HepG2 (cell line): ENCODE results near the gene UEVLD. TPM values are rescaled to one million over a fixed set of nuclear protein-coding genes. Genes with fewer than 3 reads are reported as not detected.
A peak's percentile ranks its signal among the peaks of the same experiment; 100 is the strongest.

Experiments
- ATAC-seq: fragments of 200-7000 bp; cut with Tn5 transposase; 3 replicates; pipeline ENCODE4 v1.9.1; 2020; ENCODE audit warnings: mild to moderate bottlenecking, moderate library complexity
- BruUV-seq: library from RNA; stranded (reverse); fragments of 400-500 nt; replicated peaks from 2 replicates; lab custom pipeline; 2021; lab: Mats Ljungman, UMichigan
- CTCF ChIA-PET: fragments of 300-600 bp; formaldehyde crosslinking; extraction: SDS; loops from one replicate; lab custom pipeline; 2021; ENCODE audit warnings: low total read pairs, inconsistent platforms, low intra/inter-chr PET ratio; lab: Yijun Ruan, JAX
- POLR2A ChIA-PET: fragments of 350-600 bp; sonication (Branson Sonifier 250); formaldehyde crosslinking; loops from one replicate; lab custom pipeline; 2020; ENCODE audit warnings: antibody characterized with exemption, inconsistent platforms; lab: Yijun Ruan, JAX
- DNase-seq: peaks from one replicate; pipeline ENCODE4 v3.0.0-alpha.2; 2015; ENCODE audit warnings: low spot score
- FAIRE-seq: peaks from 3 replicates; lab custom pipeline; 2011; peaks lifted over from hg19 to GRCh38; lab: Jason Lieb, UNC
- H2AFZ ChIP-seq: one replicate; pipeline ENCODE4 v1.6.1; 2011; ENCODE audit warnings: low read length, inconsistent platforms
- H3K27ac ChIP-seq: fragments of 300-600 bp; 3 replicates; pipeline ENCODE4 v1.8.0; 2011; ENCODE audit warnings: mixed run types, mild to moderate bottlenecking, mixed read lengths, low read length, inconsistent platforms; ENCODE audit not compliant: insufficient read depth; ENCODE audit errors: extremely low read length
- H3K27me3 ChIP-seq, 2 experiments: fragments of 200-600 bp in 1 of 2; 2 replicates in 1 of 2; 3 replicates in 1 of 2; pipeline versions ENCODE4 v1.6.0 to v1.8.0; 2011; ENCODE audit warnings: low read length in 2 of 2, mild to moderate bottlenecking in 2 of 2, moderate library complexity in 2 of 2, inconsistent platforms in 1 of 2; ENCODE audit not compliant: insufficient read depth in 2 of 2, control insufficient read depth in 1 of 2
- H3K36me3 ChIP-seq, 2 experiments: fragments of 200-600 bp in 1 of 2; replicated peaks in 1 of 2; 2 replicates in 1 of 2; 3 replicates in 1 of 2; pipeline versions ENCODE4 v1.5.1 to v1.8.0; 2011; ENCODE audit warnings: low read length in 2 of 2, inconsistent platforms in 1 of 2; ENCODE audit not compliant: insufficient read depth in 2 of 2, control insufficient read depth in 1 of 2
- H3K4me1 ChIP-seq: 2 replicates; pipeline ENCODE4 v1.5.1; 2012; ENCODE audit warnings: low read length, inconsistent platforms; ENCODE audit not compliant: insufficient read depth
- H3K4me2 ChIP-seq: 2 replicates; pipeline ENCODE4 v1.6.0; 2011; ENCODE audit warnings: low read depth, low read length, inconsistent platforms
- H3K4me3 ChIP-seq, 3 experiments: fragments of 200-600 bp in 1 of 3; sonication (generic), shearing (Covaris generic) in 1 of 3; replicated peaks in 1 of 3; 2 replicates each; pipeline ENCODE4 v1.5.1; 2011 to 2016; ENCODE audit warnings: low read length in 3 of 3, inconsistent platforms in 2 of 3, low read depth in 2 of 3, mild to moderate bottlenecking in 2 of 3, control low read depth in 1 of 3, mixed read lengths in 1 of 3; ENCODE audit not compliant: insufficient read depth in 1 of 3
- H3K79me2 ChIP-seq: one replicate; pipeline ENCODE4 v1.6.1; 2011; ENCODE audit warnings: low read length, inconsistent platforms; ENCODE audit not compliant: insufficient read depth
- H3K9ac ChIP-seq: 2 replicates; pipeline ENCODE4 v1.6.0; 2011; ENCODE audit warnings: mild to moderate bottlenecking, low read depth, low read length, inconsistent platforms; ENCODE audit not compliant: insufficient read depth
- H3K9me3 ChIP-seq: 2 replicates; pipeline ENCODE4 v1.5.1; 2012; ENCODE audit warnings: mild to moderate bottlenecking, low read length
- H4K20me1 ChIP-seq: 2 replicates; pipeline ENCODE4 v1.6.0; 2011; ENCODE audit warnings: inconsistent platforms, mild to moderate bottlenecking, low read length, moderate library complexity; ENCODE audit not compliant: insufficient read depth
- CBX2 ChIP-seq, 2 experiments: fragments of 200-600 bp in 1 of 2; sonication (generic); formaldehyde crosslinking in 1 of 2; IDR thresholded peaks; 2 replicates each; pipeline versions ENCODE4 v1.7.0 to v1.8.1; 2018 to 2022; ENCODE audit warnings: low read depth in 2 of 2, low read length in 1 of 2, mild to moderate bottlenecking in 1 of 2, missing genetic modification reagents in 1 of 2
- ELF3 ChIP-seq: IDR thresholded peaks from 2 replicates; pipeline ENCODE4 v1.6.1; 2016; ENCODE audit warnings: missing genetic modification reagents, missing compliant biosample characterization
- ETV5 ChIP-seq: IDR thresholded peaks from 2 replicates; pipeline ENCODE4 v1.6.1; 2018; ENCODE audit warnings: missing biosample characterization, missing genetic modification reagents, inconsistent platforms, borderline replicate concordance
- GATAD1 ChIP-seq: IDR thresholded peaks from 2 replicates; pipeline ENCODE4 v1.6.1; 2016; ENCODE audit warnings: missing genetic modification reagents, missing compliant biosample characterization
- GFI1 ChIP-seq: sonication (generic); formaldehyde crosslinking; IDR thresholded peaks from 2 replicates; pipeline ENCODE4 v1.5.0; 2020; ENCODE audit warnings: missing genetic modification reagents, mild to moderate bottlenecking, borderline replicate concordance
- JUN ChIP-seq: sonication (generic); formaldehyde crosslinking; IDR thresholded peaks from 2 replicates; pipeline ENCODE4 v1.4.0; 2020; ENCODE audit warnings: mild to moderate bottlenecking, missing genetic modification reagents
- MED8 ChIP-seq: sonication (generic); formaldehyde crosslinking; IDR thresholded peaks from 2 replicates; pipeline ENCODE4 v1.8.1; 2023; ENCODE audit warnings: mild to moderate bottlenecking, missing genetic modification reagents; ENCODE audit not compliant: insufficient replicate concordance
- MEIS2 ChIP-seq: sonication (generic); formaldehyde crosslinking; IDR thresholded peaks from 2 replicates; pipeline ENCODE4 v1.9.0; 2021; ENCODE audit warnings: mild to moderate bottlenecking, missing genetic modification reagents
- MTF2 ChIP-seq: sonication (generic); formaldehyde crosslinking; IDR thresholded peaks from 2 replicates; pipeline ENCODE4 v1.5.0; 2020; ENCODE audit warnings: missing genetic modification reagents, borderline replicate concordance
- NCOR1 ChIP-seq: fragments of 200-600 bp; sonication (generic); IDR thresholded peaks from 2 replicates; pipeline ENCODE4 v1.7.0; 2017; ENCODE audit warnings: antibody characterized with exemption, low read length, borderline replicate concordance
- NRL ChIP-seq: sonication (generic); formaldehyde crosslinking; IDR thresholded peaks from 2 replicates; pipeline ENCODE4 v1.5.0; 2020; ENCODE audit warnings: missing genetic modification reagents, mild to moderate bottlenecking, moderate library complexity, borderline replicate concordance
- POLR2AphosphoS2 ChIP-seq: IDR thresholded peaks from 2 replicates; pipeline ENCODE4 v1.6.1; 2011; ENCODE audit warnings: low read depth, low read length, improper control_type of control experiment
- RAD51 ChIP-seq: fragments of 450-650 bp; IDR thresholded peaks from 2 replicates; pipeline ENCODE4 v1.6.1; 2016; ENCODE audit warnings: borderline replicate concordance
- SIX1 ChIP-seq: sonication (generic); formaldehyde crosslinking; IDR thresholded peaks from 2 replicates; pipeline ENCODE4 v1.4.0; 2020; ENCODE audit warnings: missing genetic modification reagents, borderline replicate concordance
- TARDBP ChIP-seq: sonication (generic); formaldehyde crosslinking; IDR thresholded peaks from 2 replicates; pipeline ENCODE4 v1.8.0; 2022; ENCODE audit warnings: mild to moderate bottlenecking, missing genetic modification reagents
- ZNF234 ChIP-seq: sonication (generic); formaldehyde crosslinking; conservative IDR thresholded peaks from 2 replicates; pipeline ENCODE4 v1.5.1; 2020; ENCODE audit warnings: mild to moderate bottlenecking, missing genetic modification reagents
- ZNF431 ChIP-seq: sonication (generic); formaldehyde crosslinking; IDR thresholded peaks from 2 replicates; pipeline ENCODE4 v1.9.0; 2022; ENCODE audit warnings: missing genetic modification reagents, low read depth, mild to moderate bottlenecking, borderline replicate concordance
- ZNF512B ChIP-seq: sonication (generic); formaldehyde crosslinking; IDR thresholded peaks from 2 replicates; pipeline ENCODE4 v1.5.1; 2020; ENCODE audit warnings: missing genetic modification reagents, mild to moderate bottlenecking, borderline replicate concordance
- ZNF572 ChIP-seq: sonication (generic); formaldehyde crosslinking; IDR thresholded peaks from 2 replicates; pipeline ENCODE4 v1.5.1; 2020; ENCODE audit warnings: mild to moderate bottlenecking, missing genetic modification reagents
- ZNF577 ChIP-seq: sonication (generic); formaldehyde crosslinking; IDR thresholded peaks from 2 replicates; pipeline ENCODE4 v1.4.0; 2020; ENCODE audit warnings: mild to moderate bottlenecking, low read depth, missing genetic modification reagents, borderline replicate concordance
- ZNF772 ChIP-seq: sonication (generic); formaldehyde crosslinking; IDR thresholded peaks from 2 replicates; pipeline ENCODE4 v1.5.0; 2020; ENCODE audit warnings: mild to moderate bottlenecking, missing genetic modification reagents
- WGBS: methylation state at CpG from one replicate; pipeline ENCODE4 v1.1.6; 2017; ENCODE audit warnings: low lambda C conversion rate; 5-methylcytosine and 5-hydroxymethylcytosine counted together
- in situ Hi-C: cut with HindIII; loops from 2 replicates; pipeline ENCODE4 v1.10.0; 2017; ENCODE audit warnings: low pct_unique_long_range_greater_than_20kb; ENCODE audit not compliant: extremely low pct_ligation_motif_present
- intact Hi-C: fragments of 100-400 bp; cut with micrococcal nuclease; formaldehyde crosslinking; loops from one replicate; pipeline ENCODE4 v1.10.0; 2022; ENCODE audit not compliant: unreplicated experiment
- polyA plus RNA-seq, 8 experiments: library from polyadenylated mRNA; depleted of rRNA in 3 of 8; stranded (reverse) in 7 of 8; unstranded in 1 of 8; fragments of >200 nt; fragmentation: Illumina TruSeq in 4 of 8; extraction: Trizol in 4 of 8; gene quantifications; 2 replicates each; pipeline versions ENCODE4 v1.2.1 to v1.2.3, GENCODE V29; 2011 to 2016; ENCODE audit warnings: low read depth in 4 of 8, missing spikeins in 1 of 8, mixed read lengths in 1 of 8; ENCODE audit not compliant: insufficient read depth in 1 of 8
- total RNA-seq, 5 experiments: library from RNA; depleted of rRNA; stranded (reverse); fragments of >200 nt; fragmentation: Illumina TruSeq; extraction: Trizol; gene quantifications; 2 replicates each; pipeline ENCODE4 v1.2.3, GENCODE V29; 2016; ENCODE audit warnings: low read depth in 1 of 5

Gene UEVLD
- total and polyA plus RNA-seq, 2 of the 13 experiments (the other 11 are each of a cell fraction or from before 2014, with no cell fraction given), result 5.7 to 13.7 TPM

GRCh38 chr11:18526521-18527296 lies 61.8 kb downstream of the UEVLD start, which contains the start of gene TSG101:
Gene TSG101 (minus strand): TSS chr11:18526942. CDS start chr11:18526816, 126 bp downstream.
- Histone ChIP-seq H3K4me3 (peak within 1 kb of the TSS; percentile 84 to 88 (median 85)), H2AFZ (peak within 1 kb of the TSS; percentile 61), H3K9ac (peak within 1 kb of the TSS; percentile 95), H3K4me2 (peak within 1 kb of the TSS; percentile 72), H4K20me1 (0 out of 2 replicates have a peak, but pooled peaks cover 2% of the 10 kb centered on the region), H3K4me1 (peaks cover 40% of the 10 kb centered on the region), H3K9me3 (no peaks in the 10 kb centered on the region), H3K27me3 (no peaks in the 10 kb centered on the region; a peak in 1 of 5 replicates), H3K27ac (peak within 1 kb of the TSS; percentile 93), H3K79me2 (peaks cover 38% of the 10 kb centered on the region), H3K36me3 (0 out of 5 replicates have a peak, but pooled peaks cover 0 to 1% of the 10 kb centered on the region in 2 experiments)
- in situ Hi-C loops (no loop called here), intact Hi-C loops (loop anchor here (1.0 to 10.0 kb wide), 3 partner anchors 62 to 132 kb away; partner anchors contain the start of genes LDHA, SPTY2D1 and UEVLD)
- ChIA-PET CTCF (no interaction called here), POLR2A (interaction anchor here (0.6 to 2.8 kb wide), 24 partner anchors 9 to 526 kb away, joined by 3 to 31 read pairs (median 3); partner anchors contain the start of genes HPS5, LDHA, SPTY2D1 and UEVLD)
- 0% methylated on average over 12 of the region's 57 CpGs for WGBS
- peak; percentile 97 for ATAC-seq
- DNase-seq, result peak; percentile 94
- BruUV-seq, result no TSS peak
- no peak for FAIRE-seq
- TF ChIP-seq ZNF431 (no peak; the same call in 1 of the 2 replicates), MTF2 (CRISPR knock-in tag) (peak; percentile 87; the same call in 1 of the 2 replicates), GATAD1 (CRISPR knock-in tag) (peak; percentile 98), NCOR1 (peak; percentile 58; the same call in 1 of the 2 replicates), ZNF512B (peak; percentile 91; the same call in 1 of the 2 replicates), GFI1 (no peak; the same call in 1 of the 2 replicates), MEIS2 (CRISPR knock-in tag) (peak; percentile 20; the same call in 1 of the 2 replicates), ZNF234 (CRISPR knock-in tag) (no peak), CBX2 (IDR thresholded peaks at IDR 0.05; ENCODE audit: low read depth, low read length) (no peak), CBX2 (CRISPR knock-in tag; IDR thresholded peaks at IDR 0.05; ENCODE audit: low read depth) (no peak), ETV5 (CRISPR knock-in tag) (peak; percentile 78), RAD51 (no peak), MED8 (CRISPR knock-in tag) (peak; percentile 88), TARDBP (peak; percentile 84), ZNF772 (CRISPR knock-in tag) (peak; percentile 61; the same call in 1 of the 2 replicates), POLR2AphosphoS2 (peak; percentile 53; the same call in 1 of the 2 replicates), NRL (peak; percentile 56; the same call in 1 of the 2 replicates), JUN (CRISPR knock-in tag) (peak; percentile 54), ZNF572 (CRISPR knock-in tag) (peak; percentile 88; the same call in 1 of the 2 replicates), ELF3 (CRISPR knock-in tag) (peak; percentile 76), ZNF577 (CRISPR knock-in tag) (no peak; the same call in 1 of the 2 replicates), SIX1 (peak; percentile 68; the same call in 1 of the 2 replicates)
